A549 (cell line): ENCODE measurements around the gene LCN15. TPM values are rescaled to one million over a fixed set of nuclear protein-coding genes. Genes with fewer than 3 reads are reported as not detected.

Source experiments
- ATAC-seq, 2 experiments: fragments of 200-7000 bp in 1 of 2; fragments of >200 bp in 1 of 2; cut with Nextera tagmentation in 1 of 2; cut with Tn5 transposase in 1 of 2; 3 replicates each; pipeline versions ENCODE4 v1.8.0 to v1.9.1; 2018 to 2020; ENCODE audit warnings: mild to moderate bottlenecking in 1 of 2, moderate library complexity in 1 of 2
- CTCF ChIA-PET: fragments of 300-600 bp; sonication (Branson Sonifier 250); formaldehyde crosslinking; extraction: SDS; loops from one replicate; lab custom pipeline; 2021; ENCODE audit warnings: antibody characterized with exemption, inconsistent platforms; lab: Yijun Ruan, JAX
- POLR2A ChIA-PET: fragments of 350-600 bp; formaldehyde crosslinking; extraction: SDS; loops from one replicate; lab custom pipeline; 2021; ENCODE audit warnings: antibody characterized with exemption, inconsistent platforms; lab: Yijun Ruan, JAX
- DNase-seq, 2 experiments: peaks; one replicate each; pipeline versions ENCODE4 v3.0.0 to v3.0.0-alpha.2; 2011 to 2016; ENCODE audit warnings: low read depth in 1 of 2, low spot score in 1 of 2
- FAIRE-seq: peaks from 2 replicates; lab custom pipeline; 2011; peaks lifted over from hg19 to GRCh38; lab: Jason Lieb, UNC
- H3K27ac ChIP-seq, 2 experiments: fragments of >200 bp; sonication (Bioruptor Twin); formaldehyde crosslinking; 3 replicates each; pipeline ENCODE4 v1.5.1; 2016 to 2017
- H3K4me1 ChIP-seq: fragments of >200 bp; sonication (Bioruptor Twin); formaldehyde crosslinking; 3 replicates; pipeline ENCODE4 v1.6.1; 2016
- H3K4me2 ChIP-seq: fragments of >200 bp; sonication (Bioruptor Twin); formaldehyde crosslinking; 3 replicates; pipeline ENCODE4 v1.6.1; 2016
- H3K4me3 ChIP-seq: fragments of >200 bp; sonication (Bioruptor Twin); formaldehyde crosslinking; 3 replicates; pipeline ENCODE4 v1.5.1; 2016
- H3K9me3 ChIP-seq: fragments of >200 bp; sonication (Bioruptor Twin); formaldehyde crosslinking; 3 replicates; pipeline ENCODE4 v1.6.1; 2016
- CBX2 ChIP-seq: fragments of 200-600 bp; sonication (generic); IDR thresholded peaks from 2 replicates; pipeline ENCODE4 v1.6.1; 2016; ENCODE audit warnings: low read depth, mild to moderate bottlenecking, borderline replicate concordance
- CTCF ChIP-seq: fragments of >200 bp; sonication (Bioruptor Twin); formaldehyde crosslinking; IDR thresholded peaks from 3 replicates; pipeline ENCODE4 v1.5.1; 2016
- EHF ChIP-seq: fragments of 250-450 bp; sonication (Bioruptor Pico); IDR thresholded peaks from 2 replicates; pipeline ENCODE4 v1.5.0; 2020; ENCODE audit warnings: mild to moderate bottlenecking
- EP300 ChIP-seq, 2 experiments: fragments of >200 bp; sonication (Bioruptor Twin); formaldehyde crosslinking; IDR thresholded peaks; 2 replicates in 1 of 2; 3 replicates in 1 of 2; pipeline ENCODE4 v1.6.1; 2016 to 2017
- ESRRA ChIP-seq: fragments of 150-350 bp; IDR thresholded peaks from 2 replicates; pipeline ENCODE4 v1.6.1; 2014; ENCODE audit warnings: mild to moderate bottlenecking, low read length, borderline replicate concordance
- HDAC2 ChIP-seq: fragments of 200-600 bp; sonication (generic); IDR thresholded peaks from 2 replicates; pipeline ENCODE4 v1.6.1; 2016
- HES2 ChIP-seq: fragments of >200 bp; sonication (Bioruptor Twin); formaldehyde crosslinking; IDR thresholded peaks from 2 replicates; pipeline ENCODE4 v1.6.1; 2016
- HEYL ChIP-seq: fragments of 250-450 bp; sonication (Bioruptor Pico); IDR thresholded peaks from 2 replicates; pipeline ENCODE4 v1.8.0; 2021; ENCODE audit warnings: mild to moderate bottlenecking, moderate library complexity
- HOXA7 ChIP-seq: fragments of 250-450 bp; sonication (Bioruptor Pico); IDR thresholded peaks from 2 replicates; pipeline ENCODE4 v1.5.0; 2020; ENCODE audit warnings: mild to moderate bottlenecking, moderate library complexity
- HOXB13 ChIP-seq: fragments of 250-450 bp; sonication (Bioruptor Pico); IDR thresholded peaks from 2 replicates; pipeline ENCODE4 v1.5.0; 2020; ENCODE audit warnings: low read depth, mild to moderate bottlenecking, moderate library complexity
- HOXB5 ChIP-seq: fragments of 250-450 bp; sonication (Bioruptor Pico); IDR thresholded peaks from 2 replicates; pipeline ENCODE4 v1.5.0; 2020; ENCODE audit warnings: mild to moderate bottlenecking, moderate library complexity
- JUN ChIP-seq, 2 experiments: fragments of >200 bp; sonication (Bioruptor Twin); formaldehyde crosslinking; IDR thresholded peaks; 2 replicates in 1 of 2; 3 replicates in 1 of 2; pipeline ENCODE4 v1.6.1; 2016 to 2017
- JUNB ChIP-seq: fragments of >200 bp; sonication (Bioruptor Twin); formaldehyde crosslinking; IDR thresholded peaks from 2 replicates; pipeline ENCODE4 v1.6.1; 2016
- KDM5A ChIP-seq: fragments of 200-600 bp; sonication (generic); IDR thresholded peaks from 2 replicates; pipeline ENCODE4 v1.6.1; 2016; ENCODE audit warnings: antibody characterized with exemption, mild to moderate bottlenecking
- MYC ChIP-seq: IDR thresholded peaks from 2 replicates; pipeline ENCODE4 v1.6.1; 2012; ENCODE audit warnings: mild to moderate bottlenecking, inconsistent platforms, low read length, improper control_type of control experiment, borderline replicate concordance
- POLR2A ChIP-seq: IDR thresholded peaks from 2 replicates; pipeline ENCODE4 v1.6.1; 2012; ENCODE audit warnings: mild to moderate bottlenecking, low read length
- REST ChIP-seq: fragments of 200-600 bp; sonication (generic); IDR thresholded peaks from 2 replicates; pipeline ENCODE4 v1.6.1; 2016; ENCODE audit warnings: antibody characterized with exemption, mild to moderate bottlenecking, moderate library complexity
- RFX5 ChIP-seq: fragments of 450-650 bp; IDR thresholded peaks from 2 replicates; pipeline ENCODE4 v1.7.1; 2014; ENCODE audit warnings: antibody characterized with exemption, mild to moderate bottlenecking, moderate library complexity
- SREBF2 ChIP-seq: fragments of 450-650 bp; IDR thresholded peaks from 2 replicates; pipeline ENCODE4 v1.6.1; 2014; ENCODE audit warnings: mild to moderate bottlenecking, moderate library complexity
- WGBS: methylation state at CpG from one replicate; pipeline ENCODE4 v1.1.6; 2017; ENCODE audit errors: missing lambda C conversion rate; 5-methylcytosine and 5-hydroxymethylcytosine counted together
- polyA plus RNA-seq, 4 experiments: library from polyadenylated mRNA; depleted of rRNA in 3 of 4; stranded (reverse); fragments of >200 nt; fragmentation: RNase III in 1 of 4; extraction: RNeasy Plus Mini Kit Qiagen cat#74134 plus additional on column Dnase treatment in 1 of 4; gene quantifications; 2 replicates in 3 of 4; 3 replicates in 1 of 4; pipeline ENCODE4 v1.2.3, GENCODE V29; 2011 to 2017
- TF ChIP-seq, protein P1 (sequence below): IDR thresholded peaks from 2 replicates; pipeline ENCODE4 v1.6.1; 2012; ENCODE audit warnings: low read depth, borderline replicate concordance
- TF ChIP-seq, protein P2 (sequence below): fragments of 250-450 bp; sonication (Bioruptor Pico); IDR thresholded peaks from 2 replicates; pipeline ENCODE4 v1.5.0; 2021; ENCODE audit warnings: mild to moderate bottlenecking, moderate library complexity, borderline replicate concordance
- TF ChIP-seq, protein P3 (sequence below): fragments of >200 bp; sonication (Bioruptor Twin); formaldehyde crosslinking; IDR thresholded peaks from 3 replicates; pipeline ENCODE4 v1.6.1; 2016

The LCN15 gene
- polyA plus RNA-seq, 2 of the 4 experiments (the other 2 are of a cell fraction) = 0.09 to 0.10 TPM

DNA sequence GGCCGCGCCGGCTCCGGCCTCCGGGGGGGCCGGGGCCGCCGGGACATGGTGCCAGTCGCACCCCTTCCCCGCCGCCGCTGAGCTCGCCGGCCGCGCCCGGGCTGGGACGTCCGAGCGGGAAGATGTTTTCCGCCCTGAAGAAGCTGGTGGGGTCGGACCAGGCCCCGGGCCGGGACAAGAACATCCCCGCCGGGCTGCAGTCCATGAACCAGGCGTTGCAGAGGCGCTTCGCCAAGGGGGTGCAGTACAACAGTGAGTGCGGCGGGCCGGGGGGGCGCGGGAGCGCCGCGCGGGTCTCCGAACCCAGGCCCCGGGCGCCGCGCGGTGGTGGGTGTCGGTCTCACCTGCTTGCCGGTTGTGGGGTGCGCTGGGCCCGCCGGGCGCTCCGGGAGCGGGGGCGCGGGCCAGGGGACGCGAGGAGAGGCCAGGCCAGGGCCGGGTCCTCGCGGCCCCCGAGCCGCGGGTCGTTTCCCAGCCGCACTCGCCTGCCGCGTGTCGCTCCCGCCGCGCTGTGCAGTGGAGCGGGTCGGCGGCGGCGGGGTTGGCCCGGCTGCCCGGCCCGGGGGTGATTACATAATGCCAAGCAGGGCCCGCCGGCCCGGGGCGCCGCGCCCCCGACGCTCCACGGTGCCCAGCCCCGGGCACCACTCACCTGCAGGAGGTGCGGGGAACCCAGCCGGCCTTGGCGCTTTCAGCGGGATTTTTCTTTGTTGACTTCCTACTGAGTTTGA lies 43.9 kb upstream of the LCN15 start:
- Histone ChIP-seq H3K4me3 (peak overlapping the region; percentile 88), H3K4me1 (peaks cover 24% of the 10 kb centered on the region)
- TF ChIP-seq JUN (IDR thresholded peaks at IDR 0.05) = peak in 1 of 2 experiments; percentile 54; a peak in 2 of 5 replicates
- TF ChIP-seq HDAC2 = no peak
- no peak for TF ChIP-seq KDM5A
- TF ChIP-seq CTCF = 0 out of 3 replicates have a peak, but pooled peaks have one; percentile 4
- TF ChIP-seq, all 56 proteins: peak for 2
- ChIA-PET CTCF (interaction anchor here (0.7 to 9.9 kb wide), 10 partner anchors 9 to 419 kb away, joined by 3 to 110 read pairs (median 4); partner anchors contain the start of genes AJM1, NPDC1, RNF224 and TMEM141), POLR2A (interaction anchor here (0.6 to 1.8 kb wide), 6 partner anchors 8 to 80 kb away, joined by 3 to 13 read pairs (median 4); partner anchors contain the start of gene TRAF2)
- WGBS = 0% methylated on average over 14 of the region's 93 CpGs
- ATAC-seq (peak; percentile 8 to 60), FAIRE-seq (no peak), DNase-seq (no peak)
- peak overlapping the region; percentile 98 for H3K4me2 ChIP-seq
- H3K9me3 ChIP-seq = no peaks in the 10 kb centered on the region
- peak overlapping the region; percentile 95 to 98 for H3K27ac ChIP-seq

DNA sequence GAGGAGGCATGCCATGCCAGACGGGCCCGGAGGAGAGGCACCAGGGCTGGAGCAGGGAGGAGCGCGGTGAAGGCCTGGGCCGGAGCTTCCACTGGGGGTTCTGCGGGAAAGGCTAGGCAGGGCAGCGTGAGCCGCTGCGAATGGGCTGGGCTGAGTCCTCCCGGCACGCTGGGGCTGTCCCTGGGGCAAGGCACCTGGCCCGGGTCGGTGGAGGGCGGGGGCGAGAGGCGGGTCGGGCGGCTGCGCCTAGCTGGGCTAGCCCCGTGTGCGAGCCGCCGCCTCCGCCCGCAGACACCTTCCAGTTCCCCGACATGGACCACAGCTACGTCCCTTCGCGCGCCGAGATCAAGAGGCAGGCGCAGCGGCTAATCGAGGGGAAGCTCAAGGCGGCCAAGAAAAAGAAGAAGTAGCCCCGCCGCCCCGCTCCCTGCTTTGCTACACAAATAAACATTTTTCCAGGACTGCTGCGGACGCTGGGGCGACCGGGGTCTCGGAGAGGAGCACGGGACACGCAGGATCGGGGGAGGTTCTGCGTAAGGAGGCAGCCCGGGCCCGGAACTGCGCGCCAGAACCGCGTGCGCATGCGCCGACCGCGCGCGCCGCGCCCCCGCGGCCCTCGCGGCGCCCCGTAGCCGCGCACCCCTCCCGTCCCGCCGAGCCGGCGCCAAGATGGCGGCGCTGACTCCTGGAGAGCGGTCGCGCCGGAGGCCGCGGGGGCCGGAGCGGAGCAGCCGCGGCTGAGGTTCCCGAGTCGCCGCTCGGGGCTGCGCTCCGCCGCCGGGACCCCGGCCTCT lies 43.2 kb upstream of the LCN15 start, which contains the start of gene RABL6:
RABL6 (plus strand) TSS at position 668 of the 794 bp plus-strand sequence. CDS start 249 bp downstream, outside the sequence.
- POLR2A ChIA-PET = interaction anchor here (0.6 to 1.8 kb wide), 9 partner anchors 9 to 81 kb away, joined by 3 to 13 read pairs (median 3); partner anchors contain the start of gene TRAF2
- FAIRE-seq = no peak
- 3% methylated on average over 56 of the region's 96 CpGs for WGBS

More for the DNA sequence above, 43.2 kb upstream of the LCN15 start, which contains the start of gene RABL6:
- DNase-seq (peak; percentile 69 to 91), ATAC-seq (peak; percentile 80 to 83)
- H3K27ac ChIP-seq = peak within 1 kb of the TSS; percentile 95 to 98
- CTCF ChIA-PET = interaction anchor here (0.6 to 9.9 kb wide), 15 partner anchors 9 to 429 kb away, joined by 3 to 110 read pairs (median 4); partner anchors contain the start of genes AJM1, NPDC1, RNF224 and TMEM141
- no peaks in the 10 kb centered on the region for H3K9me3 ChIP-seq
- peak within 1 kb of the TSS; percentile 98 for H3K4me2 ChIP-seq
- TF ChIP-seq HES2 (no peak), EHF (no peak), MYC (no peak), JUN (IDR thresholded peaks at IDR 0.05) (peak; percentile 82 to 91; a peak in 3 of 5 replicates), CBX2 (no peak), HEYL (CRISPR knock-in tag) (no peak), POLR2A (peak; percentile 92), SREBF2 (no peak), JUNB (no peak), RFX5 (no peak), EP300 (IDR thresholded peaks at IDR 0.05) (no peak), HOXB5 (CRISPR knock-in tag) (no peak), HOXA7 (CRISPR knock-in tag) (no peak), REST (no peak), ESRRA (no peak), HOXB13 (CRISPR knock-in tag) (no peak)
- TF ChIP-seq, protein P1, sequence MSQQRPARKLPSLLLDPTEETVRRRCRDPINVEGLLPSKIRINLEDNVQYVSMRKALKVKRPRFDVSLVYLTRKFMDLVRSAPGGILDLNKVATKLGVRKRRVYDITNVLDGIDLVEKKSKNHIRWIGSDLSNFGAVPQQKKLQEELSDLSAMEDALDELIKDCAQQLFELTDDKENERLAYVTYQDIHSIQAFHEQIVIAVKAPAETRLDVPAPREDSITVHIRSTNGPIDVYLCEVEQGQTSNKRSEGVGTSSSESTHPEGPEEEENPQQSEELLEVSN = peak; percentile 84
- TF ChIP-seq, protein P2, sequence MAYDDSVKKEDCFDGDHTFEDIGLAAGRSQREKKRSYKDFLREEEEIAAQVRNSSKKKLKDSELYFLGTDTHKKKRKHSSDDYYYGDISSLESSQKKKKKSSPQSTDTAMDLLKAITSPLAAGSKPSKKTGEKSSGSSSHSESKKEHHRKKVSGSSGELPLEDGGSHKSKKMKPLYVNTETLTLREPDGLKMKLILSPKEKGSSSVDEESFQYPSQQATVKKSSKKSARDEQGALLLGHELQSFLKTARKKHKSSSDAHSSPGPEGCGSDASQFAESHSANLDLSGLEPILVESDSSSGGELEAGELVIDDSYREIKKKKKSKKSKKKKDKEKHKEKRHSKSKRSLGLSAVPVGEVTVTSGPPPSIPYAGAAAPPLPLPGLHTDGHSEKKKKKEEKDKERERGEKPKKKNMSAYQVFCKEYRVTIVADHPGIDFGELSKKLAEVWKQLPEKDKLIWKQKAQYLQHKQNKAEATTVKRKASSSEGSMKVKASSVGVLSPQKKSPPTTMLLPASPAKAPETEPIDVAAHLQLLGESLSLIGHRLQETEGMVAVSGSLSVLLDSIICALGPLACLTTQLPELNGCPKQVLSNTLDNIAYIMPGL = no peak
- TF ChIP-seq, protein P3, sequence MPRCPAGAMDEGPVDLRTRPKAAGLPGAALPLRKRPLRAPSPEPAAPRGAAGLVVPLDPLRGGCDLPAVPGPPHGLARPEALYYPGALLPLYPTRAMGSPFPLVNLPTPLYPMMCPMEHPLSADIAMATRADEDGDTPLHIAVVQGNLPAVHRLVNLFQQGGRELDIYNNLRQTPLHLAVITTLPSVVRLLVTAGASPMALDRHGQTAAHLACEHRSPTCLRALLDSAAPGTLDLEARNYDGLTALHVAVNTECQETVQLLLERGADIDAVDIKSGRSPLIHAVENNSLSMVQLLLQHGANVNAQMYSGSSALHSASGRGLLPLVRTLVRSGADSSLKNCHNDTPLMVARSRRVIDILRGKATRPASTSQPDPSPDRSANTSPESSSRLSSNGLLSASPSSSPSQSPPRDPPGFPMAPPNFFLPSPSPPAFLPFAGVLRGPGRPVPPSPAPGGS = peak; percentile 84
- peak within 1 kb of the TSS; percentile 88 for H3K4me3 ChIP-seq
- H3K4me1 ChIP-seq = peaks cover 24% of the 10 kb centered on the region
